HEK293 (cell line): ENCODE results near the gene ETF1.

Experiments
- CTCF ChIA-PET: fragments of 350-600 bp; formaldehyde crosslinking; extraction: SDS; loops from one replicate; lab custom pipeline; 2021; ENCODE audit warnings: antibody characterized with exemption; lab: Yijun Ruan, JAX
- POLR2A ChIA-PET: fragments of 300-600 bp; formaldehyde crosslinking; extraction: SDS; loops from one replicate; lab custom pipeline; 2020; ENCODE audit warnings: antibody characterized with exemption, inconsistent platforms; lab: Yijun Ruan, JAX
- H3K27ac ChIP-seq: fragments of 200-500 bp; sonication (Bioruptor generic); 2 replicates; pipeline ENCODE4 v1.5.1; 2014; ENCODE audit warnings: low read depth, low read length, control low read depth, inconsistent platforms; ENCODE audit errors: extremely low read depth
- H3K36me3 ChIP-seq, 2 experiments: fragments of 200-500 bp in 1 of 2; sonication (Bioruptor generic) in 1 of 2; 1 replicate in 1 of 2; 2 replicates in 1 of 2; pipeline ENCODE4 v1.5.1; 2014 to 2017; ENCODE audit warnings: inconsistent platforms in 2 of 2, low read length in 2 of 2; ENCODE audit not compliant: control insufficient read depth in 2 of 2, insufficient read depth in 1 of 2
- H3K4me1 ChIP-seq: fragments of 200-500 bp; sonication (Bioruptor generic); 2 replicates; pipeline ENCODE4 v1.5.1; 2014; ENCODE audit warnings: mild to moderate bottlenecking, low read length, inconsistent platforms; ENCODE audit not compliant: control insufficient read depth, insufficient read depth
- H3K4me3 ChIP-seq: 2 replicates; pipeline ENCODE4 v1.5.1; 2011; ENCODE audit warnings: low read depth, mild to moderate bottlenecking, control low read depth, low read length, moderate library complexity
- H3K9me3 ChIP-seq: fragments of 200-500 bp; sonication (Bioruptor generic); 2 replicates; pipeline ENCODE4 v1.5.1; 2014; ENCODE audit warnings: low read depth, low read length, inconsistent platforms; ENCODE audit not compliant: control insufficient read depth, insufficient read depth
- BCL11B ChIP-seq: fragments of 450-650 bp; formaldehyde crosslinking; IDR thresholded peaks from 2 replicates; pipeline ENCODE4 v1.5.1; 2016; ENCODE audit warnings: low read depth, missing biosample characterization, missing genetic modification characterization
- GFI1B ChIP-seq: fragments of 450-650 bp; formaldehyde crosslinking; IDR thresholded peaks from 2 replicates; pipeline ENCODE4 v1.5.1; 2016; ENCODE audit warnings: missing biosample characterization, missing genetic modification characterization
- GLIS2 ChIP-seq: fragments of 450-650 bp; formaldehyde crosslinking; IDR thresholded peaks from 2 replicates; pipeline ENCODE4 v1.5.1; 2016; ENCODE audit warnings: missing biosample characterization, missing genetic modification characterization
- HOXA7 ChIP-seq: sonication (generic); formaldehyde crosslinking; IDR thresholded peaks from 2 replicates; pipeline ENCODE4 v1.8.1; 2022; ENCODE audit warnings: missing genetic modification reagents, borderline replicate concordance
- INSM2 ChIP-seq: fragments of 450-650 bp; formaldehyde crosslinking; IDR thresholded peaks from 2 replicates; pipeline ENCODE4 v1.5.1; 2016; ENCODE audit warnings: missing biosample characterization, missing genetic modification characterization
- PBX3 ChIP-seq: sonication (generic); formaldehyde crosslinking; IDR thresholded peaks from 2 replicates; pipeline ENCODE4 v1.8.1; 2022; ENCODE audit warnings: mild to moderate bottlenecking, moderate library complexity, missing genetic modification reagents
- RBAK ChIP-seq: fragments of 450-650 bp; formaldehyde crosslinking; IDR thresholded peaks from 2 replicates; pipeline ENCODE4 v1.5.1; 2016; ENCODE audit warnings: missing biosample characterization, missing genetic modification characterization
- YY2 ChIP-seq: fragments of 450-650 bp; formaldehyde crosslinking; IDR thresholded peaks from 2 replicates; pipeline ENCODE4 v1.5.1; 2016; ENCODE audit warnings: missing biosample characterization, missing genetic modification characterization
- ZFHX2 ChIP-seq: fragments of 450-650 bp; formaldehyde crosslinking; conservative IDR thresholded peaks from 2 replicates; pipeline ENCODE4 v1.5.1; 2016; ENCODE audit warnings: missing biosample characterization, missing genetic modification characterization
- ZFP3 ChIP-seq: fragments of 450-650 bp; formaldehyde crosslinking; IDR thresholded peaks from 2 replicates; pipeline ENCODE4 v1.5.1; 2016; ENCODE audit warnings: low read depth, missing biosample characterization, missing genetic modification characterization
- ZFP69B ChIP-seq: fragments of 450-650 bp; formaldehyde crosslinking; IDR thresholded peaks from 2 replicates; pipeline ENCODE4 v1.5.1; 2016; ENCODE audit warnings: missing biosample characterization, missing genetic modification characterization
- ZNF140 ChIP-seq: fragments of 450-650 bp; formaldehyde crosslinking; IDR thresholded peaks from 2 replicates; pipeline ENCODE4 v1.5.1; 2016; ENCODE audit warnings: missing biosample characterization, missing genetic modification characterization
- ZNF202 ChIP-seq: fragments of 450-650 bp; formaldehyde crosslinking; IDR thresholded peaks from 2 replicates; pipeline ENCODE4 v1.5.1; 2016; ENCODE audit warnings: missing biosample characterization, missing genetic modification characterization, borderline replicate concordance
- ZNF24 ChIP-seq: fragments of 450-650 bp; formaldehyde crosslinking; IDR thresholded peaks from 2 replicates; pipeline ENCODE4 v1.5.1; 2016; ENCODE audit warnings: missing biosample characterization, missing genetic modification characterization
- ZNF248 ChIP-seq: fragments of 450-650 bp; formaldehyde crosslinking; IDR thresholded peaks from 2 replicates; pipeline ENCODE4 v1.5.1; 2017; ENCODE audit warnings: missing biosample characterization, missing genetic modification characterization
- ZNF354C ChIP-seq: fragments of 450-650 bp; formaldehyde crosslinking; IDR thresholded peaks from 2 replicates; pipeline ENCODE4 v1.5.1; 2016; ENCODE audit warnings: missing biosample characterization, missing genetic modification characterization, low read depth, borderline replicate concordance
- ZNF585B ChIP-seq: fragments of 450-650 bp; formaldehyde crosslinking; IDR thresholded peaks from 2 replicates; pipeline ENCODE4 v1.5.1; 2016; ENCODE audit warnings: missing biosample characterization, missing genetic modification characterization
- ZNF600 ChIP-seq: fragments of 450-650 bp; formaldehyde crosslinking; IDR thresholded peaks from 2 replicates; pipeline ENCODE4 v1.5.1; 2016; ENCODE audit warnings: missing biosample characterization, missing genetic modification characterization
- ZNF629 ChIP-seq: fragments of 450-650 bp; formaldehyde crosslinking; IDR thresholded peaks from 2 replicates; pipeline ENCODE4 v1.5.1; 2017; ENCODE audit warnings: missing biosample characterization, missing genetic modification characterization
- ZNF654 ChIP-seq: fragments of 450-650 bp; formaldehyde crosslinking; IDR thresholded peaks from 2 replicates; pipeline ENCODE4 v1.5.1; 2016; ENCODE audit warnings: low read depth, missing biosample characterization, missing genetic modification characterization
- ZNF707 ChIP-seq: fragments of 450-650 bp; formaldehyde crosslinking; IDR thresholded peaks from 2 replicates; pipeline ENCODE4 v1.5.1; 2016; ENCODE audit warnings: missing biosample characterization, missing genetic modification characterization
- ZNF747 ChIP-seq: fragments of 450-650 bp; formaldehyde crosslinking; IDR thresholded peaks from 2 replicates; pipeline ENCODE4 v1.5.1; 2016; ENCODE audit warnings: missing biosample characterization, missing genetic modification characterization
- ZNF843 ChIP-seq: fragments of 450-650 bp; formaldehyde crosslinking; IDR thresholded peaks from 2 replicates; pipeline ENCODE4 v1.5.1; 2016; ENCODE audit warnings: missing biosample characterization, missing genetic modification characterization
- ZSCAN30 ChIP-seq: fragments of 450-650 bp; IDR thresholded peaks from 2 replicates; pipeline ENCODE4 v1.5.1; 2018; ENCODE audit warnings: missing biosample characterization, mild to moderate bottlenecking, missing genetic modification characterization, moderate library complexity
- TF ChIP-seq, protein P1 (sequence below): fragments of 450-650 bp; formaldehyde crosslinking; IDR thresholded peaks from 2 replicates; pipeline ENCODE4 v1.5.1; 2016; ENCODE audit warnings: missing biosample characterization, missing genetic modification characterization
- TF ChIP-seq, protein P2 (sequence below): fragments of 450-650 bp; formaldehyde crosslinking; IDR thresholded peaks from 2 replicates; pipeline ENCODE4 v1.5.1; 2017; ENCODE audit warnings: missing biosample characterization, missing genetic modification characterization
- TF ChIP-seq, protein P3 (sequence below): fragments of 450-650 bp; formaldehyde crosslinking; IDR thresholded peaks from 2 replicates; pipeline ENCODE4 v1.5.1; 2016; ENCODE audit warnings: missing biosample characterization, missing genetic modification characterization

The ETF1 gene

GRCh38 chr5:138464388-138465260 is 78.4 kb downstream of the ETF1 start (continued):
- TF ChIP-seq, protein P1, sequence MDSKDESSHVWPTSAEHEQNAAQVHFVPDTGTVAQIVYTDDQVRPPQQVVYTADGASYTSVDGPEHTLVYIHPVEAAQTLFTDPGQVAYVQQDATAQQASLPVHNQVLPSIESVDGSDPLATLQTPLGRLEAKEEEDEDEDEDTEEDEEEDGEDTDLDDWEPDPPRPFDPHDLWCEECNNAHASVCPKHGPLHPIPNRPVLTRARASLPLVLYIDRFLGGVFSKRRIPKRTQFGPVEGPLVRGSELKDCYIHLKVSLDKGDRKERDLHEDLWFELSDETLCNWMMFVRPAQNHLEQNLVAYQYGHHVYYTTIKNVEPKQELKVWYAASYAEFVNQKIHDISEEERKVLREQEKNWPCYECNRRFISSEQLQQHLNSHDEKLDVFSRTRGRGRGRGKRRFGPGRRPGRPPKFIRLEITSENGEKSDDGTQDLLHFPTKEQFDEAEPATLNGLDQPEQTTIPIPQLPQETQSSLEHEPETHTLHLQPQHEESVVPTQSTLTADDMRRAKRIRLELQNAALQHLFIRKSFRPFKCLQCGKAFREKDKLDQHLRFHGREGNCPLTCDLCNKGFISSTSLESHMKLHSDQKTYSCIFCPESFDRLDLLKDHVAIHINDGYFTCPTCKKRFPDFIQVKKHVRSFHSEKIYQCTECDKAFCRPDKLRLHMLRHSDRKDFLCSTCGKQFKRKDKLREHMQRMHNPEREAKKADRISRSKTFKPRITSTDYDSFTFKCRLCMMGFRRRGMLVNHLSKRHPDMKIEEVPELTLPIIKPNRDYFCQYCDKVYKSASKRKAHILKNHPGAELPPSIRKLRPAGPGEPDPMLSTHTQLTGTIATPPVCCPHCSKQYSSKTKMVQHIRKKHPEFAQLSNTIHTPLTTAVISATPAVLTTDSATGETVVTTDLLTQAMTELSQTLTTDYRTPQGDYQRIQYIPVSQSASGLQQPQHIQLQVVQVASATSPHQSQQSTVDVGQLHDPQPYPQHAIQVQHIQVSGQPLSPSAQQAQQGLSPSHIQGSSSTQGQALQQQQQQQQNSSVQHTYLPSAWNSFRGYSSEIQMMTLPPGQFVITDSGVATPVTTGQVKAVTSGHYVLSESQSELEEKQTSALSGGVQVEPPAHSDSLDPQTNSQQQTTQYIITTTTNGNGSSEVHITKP (tag by site-specific recombination) = peak; percentile 69
- TF ChIP-seq ZNF747 (tag by site-specific recombination) = no peak
- no peak for TF ChIP-seq RBAK
- TF ChIP-seq ZNF24 (tag by site-specific recombination) = peak; percentile 16; the same call in 1 of the 2 replicates

GRCh38 chr5:138464008-138464387 is 79.0 kb downstream of the ETF1 start:
- Histone ChIP-seq H3K4me3 (peak overlapping the region; percentile 88), H3K9me3 (no peaks in the 10 kb centered on the region), H3K4me1 (peaks cover 4% of the 10 kb centered on the region; the same call in 1 of the 2 replicates), H3K36me3 (peaks cover 0 to 8% of the 10 kb centered on the region in 2 experiments; a peak in 1 of 3 replicates), H3K27ac (peak overlapping the region; percentile 94)
- ChIA-PET CTCF (interaction anchor here (0.5 to 6.4 kb wide), 9 partner anchors 9 to 326 kb away, joined by 3 to 57 read pairs (median 7); no protein-coding TSS in a partner anchor), POLR2A (interaction anchor here (1.0 to 3.4 kb wide), 8 partner anchors 14 to 285 kb away, joined by 3 to 25 read pairs (median 6); partner anchors contain the start of genes ETF1 and KIF20A)
- no peak for TF ChIP-seq ZNF248 (tag by site-specific recombination)
- TF ChIP-seq GLIS2 (tag by site-specific recombination) = peak; percentile 97
- peak; percentile 80; the same call in 1 of the 2 replicates for TF ChIP-seq ZSCAN30 (tag by site-specific recombination)
- no peak for TF ChIP-seq ZNF585B
- TF ChIP-seq ZFP3 = no peak
- no peak for TF ChIP-seq YY2
- TF ChIP-seq HOXA7 (CRISPR knock-in tag) = no peak
- TF ChIP-seq, protein P2, sequence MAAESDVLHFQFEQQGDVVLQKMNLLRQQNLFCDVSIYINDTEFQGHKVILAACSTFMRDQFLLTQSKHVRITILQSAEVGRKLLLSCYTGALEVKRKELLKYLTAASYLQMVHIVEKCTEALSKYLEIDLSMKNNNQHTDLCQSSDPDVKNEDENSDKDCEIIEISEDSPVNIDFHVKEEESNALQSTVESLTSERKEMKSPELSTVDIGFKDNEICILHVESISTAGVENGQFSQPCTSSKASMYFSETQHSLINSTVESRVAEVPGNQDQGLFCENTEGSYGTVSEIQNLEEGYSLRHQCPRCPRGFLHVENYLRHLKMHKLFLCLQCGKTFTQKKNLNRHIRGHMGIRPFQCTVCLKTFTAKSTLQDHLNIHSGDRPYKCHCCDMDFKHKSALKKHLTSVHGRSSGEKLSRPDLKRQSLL (tag by site-specific recombination) = peak; percentile 34; the same call in 1 of the 2 replicates
- no peak for TF ChIP-seq ZNF140 (tag by site-specific recombination)
- peak; percentile 49 for TF ChIP-seq ZNF654 (tag by site-specific recombination)
- TF ChIP-seq, protein P3, sequence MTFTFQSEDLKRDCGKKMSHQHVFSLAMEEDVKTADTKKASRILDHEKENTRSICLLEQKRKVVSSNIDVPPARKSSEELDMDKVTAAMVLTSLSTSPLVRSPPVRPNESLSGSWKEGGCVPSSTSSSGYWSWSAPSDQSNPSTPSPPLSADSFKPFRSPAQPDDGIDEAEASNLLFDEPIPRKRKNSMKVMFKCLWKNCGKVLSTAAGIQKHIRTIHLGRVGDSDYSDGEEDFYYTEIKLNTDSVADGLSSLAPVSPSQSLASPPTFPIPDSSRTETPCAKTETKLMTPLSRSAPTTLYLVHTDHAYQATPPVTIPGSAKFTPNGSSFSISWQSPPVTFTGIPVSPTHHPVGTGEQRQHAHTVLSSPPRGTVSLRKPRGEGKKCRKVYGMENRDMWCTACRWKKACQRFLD (tag by site-specific recombination) = no peak
- no peak for TF ChIP-seq ZNF354C (tag by site-specific recombination)
- no peak for TF ChIP-seq PBX3 (CRISPR knock-in tag)
- no peak; the same call in 1 of the 2 replicates for TF ChIP-seq BCL11B (tag by site-specific recombination)
- TF ChIP-seq ZNF707 = no peak
- TF ChIP-seq RBAK = no peak
- TF ChIP-seq ZNF629 (tag by site-specific recombination) = peak; percentile 58
- TF ChIP-seq ZNF24 (tag by site-specific recombination) = 0 out of 2 replicates have a peak, but pooled peaks have one; percentile 54
- TF ChIP-seq INSM2 (tag by site-specific recombination) = peak; percentile 44; the same call in 1 of the 2 replicates
- TF ChIP-seq ZFP69B = no peak
- TF ChIP-seq GFI1B (tag by site-specific recombination) = no peak
- no peak for TF ChIP-seq ZNF600 (tag by site-specific recombination)
- TF ChIP-seq ZNF843 = 0 out of 2 replicates have a peak, but pooled peaks have one; percentile 4
- TF ChIP-seq ZFHX2 = no peak; the same call in 1 of the 2 replicates
- no peak for TF ChIP-seq ZNF202
